ENCODE data around the gene MRPL36. TPM values are rescaled to one million over a fixed set of nuclear protein-coding genes. Genes with fewer than 3 reads are reported as not detected.
A peak's percentile ranks its signal among the peaks of the same experiment; 100 is the strongest.

The MRPL36 gene
- total and polyA plus RNA-seq, 4 donors: 14.5 to 62.8 (median 40.4) TPM

DNA sequence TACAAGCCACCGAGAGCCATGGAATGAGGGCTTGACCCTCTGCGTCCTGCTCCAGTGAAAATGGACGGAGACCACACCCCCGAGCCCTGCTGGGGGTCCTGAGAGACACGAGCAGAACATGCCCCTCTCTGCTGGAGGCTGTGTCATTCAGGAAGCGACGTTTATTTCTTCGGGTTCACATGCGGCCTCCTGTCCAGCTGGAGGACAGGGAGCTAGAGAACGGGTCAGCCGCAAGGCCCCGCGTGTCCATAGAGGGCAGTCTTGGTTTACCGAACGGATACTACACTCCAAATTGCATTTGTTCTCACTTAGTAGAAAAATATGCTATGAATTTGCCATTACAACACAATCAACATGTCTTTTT is 36.1 kb downstream of the MRPL36 start:
- H3K27me3 ChIP-seq (ENCODE audit: control insufficient read depth in 3 of 3, insufficient read depth in 3 of 3, low read length in 2 of 3): no peaks in the 10 kb centered on the region
- 27 to 34% methylated on average over 15 of the region's 15 CpGs for WGBS, 2 donors

DNA sequence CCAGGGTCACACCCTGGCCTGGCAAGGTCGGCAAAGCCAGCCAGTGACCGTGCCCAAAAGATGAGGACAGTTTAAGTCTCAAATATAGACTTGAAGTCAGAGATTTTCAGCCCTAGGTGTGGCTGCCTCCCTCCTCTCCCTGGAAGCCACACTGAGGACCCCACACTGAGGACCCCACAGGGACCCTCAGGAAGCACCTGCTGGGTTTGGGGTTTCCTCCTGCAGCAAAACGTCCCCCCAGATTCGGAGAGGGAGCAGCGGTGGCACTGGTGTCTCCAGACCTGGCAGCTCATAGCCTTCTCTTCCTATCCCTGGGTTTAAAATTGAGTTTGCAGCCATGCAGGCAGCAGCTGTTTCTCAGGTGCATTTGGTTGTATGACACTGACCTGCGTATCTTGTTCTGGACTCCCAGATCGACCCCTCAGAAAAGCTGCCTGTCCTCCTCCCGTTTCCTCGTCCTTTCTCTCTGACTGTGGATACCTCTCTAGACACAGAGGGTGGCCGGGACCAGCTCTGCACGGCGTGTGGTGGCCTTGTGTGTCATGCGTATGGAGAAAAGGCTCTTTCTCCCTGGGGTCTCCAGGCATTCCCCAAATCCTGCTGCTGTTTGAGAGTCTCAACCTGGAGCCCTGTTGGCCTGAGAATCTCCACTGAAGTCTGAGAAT is 36.6 kb downstream of the MRPL36 start:
- Histone ChIP-seq H3K36me3 (ENCODE audit: control insufficient read depth in 4 of 4, insufficient read depth in 4 of 4, low read length in 4 of 4) (no peaks in the 10 kb centered on the region), H3K4me1 (ENCODE audit: control insufficient read depth in 5 of 5, insufficient read depth in 5 of 5, low read length in 5 of 5) (peaks cover 0 to 8% (median 0%) of the 10 kb centered on the region in 5 donors), H3K4me3 (no peak overlapping the region), H3K9me3 (ENCODE audit: control insufficient read depth in 4 of 4, insufficient read depth in 3 of 4, low read length in 3 of 4) (peaks cover 0 to 8% (median 0%) of the 10 kb centered on the region in 4 donors), H3K27ac (ENCODE audit: low read depth in 1 of 2, low read length in 1 of 2) (no peak overlapping the region), H3K27me3 (ENCODE audit: control insufficient read depth in 3 of 3, insufficient read depth in 3 of 3, low read length in 2 of 3) (no peaks in the 10 kb centered on the region), H3K9ac (ENCODE audit: insufficient read depth in 1 of 2, low read length in 2 of 2) (no peak overlapping the region)
- TF ChIP-seq, protein P1, sequence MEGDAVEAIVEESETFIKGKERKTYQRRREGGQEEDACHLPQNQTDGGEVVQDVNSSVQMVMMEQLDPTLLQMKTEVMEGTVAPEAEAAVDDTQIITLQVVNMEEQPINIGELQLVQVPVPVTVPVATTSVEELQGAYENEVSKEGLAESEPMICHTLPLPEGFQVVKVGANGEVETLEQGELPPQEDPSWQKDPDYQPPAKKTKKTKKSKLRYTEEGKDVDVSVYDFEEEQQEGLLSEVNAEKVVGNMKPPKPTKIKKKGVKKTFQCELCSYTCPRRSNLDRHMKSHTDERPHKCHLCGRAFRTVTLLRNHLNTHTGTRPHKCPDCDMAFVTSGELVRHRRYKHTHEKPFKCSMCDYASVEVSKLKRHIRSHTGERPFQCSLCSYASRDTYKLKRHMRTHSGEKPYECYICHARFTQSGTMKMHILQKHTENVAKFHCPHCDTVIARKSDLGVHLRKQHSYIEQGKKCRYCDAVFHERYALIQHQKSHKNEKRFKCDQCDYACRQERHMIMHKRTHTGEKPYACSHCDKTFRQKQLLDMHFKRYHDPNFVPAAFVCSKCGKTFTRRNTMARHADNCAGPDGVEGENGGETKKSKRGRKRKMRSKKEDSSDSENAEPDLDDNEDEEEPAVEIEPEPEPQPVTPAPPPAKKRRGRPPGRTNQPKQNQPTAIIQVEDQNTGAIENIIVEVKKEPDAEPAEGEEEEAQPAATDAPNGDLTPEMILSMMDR (IDR thresholded peaks at IDR 0.05; ENCODE audit: control extremely low read depth, extremely low read depth): no peak
- WGBS, 2 donors: 76 to 79% methylated on average over 13 of the region's 13 CpGs
- no peak for ATAC-seq (ENCODE audit: insufficient read depth, low FRiP score)
- peak in 1 of 3 donors; percentile 4 for DNase-seq

More for the DNA sequence above, 36.1 kb downstream of the MRPL36 start:
- Histone ChIP-seq H3K27ac (ENCODE audit: low read depth in 1 of 2, low read length in 1 of 2) (no peak overlapping the region), H3K36me3 (ENCODE audit: control insufficient read depth in 4 of 4, insufficient read depth in 4 of 4, low read length in 4 of 4) (no peaks in the 10 kb centered on the region), H3K9me3 (ENCODE audit: control insufficient read depth in 4 of 4, insufficient read depth in 3 of 4, low read length in 3 of 4) (peaks cover 0 to 7% (median 0%) of the 10 kb centered on the region in 4 donors), H3K4me1 (ENCODE audit: control insufficient read depth in 5 of 5, insufficient read depth in 5 of 5, low read length in 5 of 5) (peaks cover 0 to 8% (median 0%) of the 10 kb centered on the region in 5 donors), H3K4me3 (no peak overlapping the region), H3K9ac (ENCODE audit: insufficient read depth in 1 of 2, low read length in 2 of 2) (no peak overlapping the region)
- DNase-seq: peak; percentile 67 to 80 (median 72)
- TF ChIP-seq, protein P1 (IDR thresholded peaks at IDR 0.05; ENCODE audit: control extremely low read depth, extremely low read depth): peak; percentile 22
- ATAC-seq (ENCODE audit: insufficient read depth, low FRiP score): no peak

DNA sequence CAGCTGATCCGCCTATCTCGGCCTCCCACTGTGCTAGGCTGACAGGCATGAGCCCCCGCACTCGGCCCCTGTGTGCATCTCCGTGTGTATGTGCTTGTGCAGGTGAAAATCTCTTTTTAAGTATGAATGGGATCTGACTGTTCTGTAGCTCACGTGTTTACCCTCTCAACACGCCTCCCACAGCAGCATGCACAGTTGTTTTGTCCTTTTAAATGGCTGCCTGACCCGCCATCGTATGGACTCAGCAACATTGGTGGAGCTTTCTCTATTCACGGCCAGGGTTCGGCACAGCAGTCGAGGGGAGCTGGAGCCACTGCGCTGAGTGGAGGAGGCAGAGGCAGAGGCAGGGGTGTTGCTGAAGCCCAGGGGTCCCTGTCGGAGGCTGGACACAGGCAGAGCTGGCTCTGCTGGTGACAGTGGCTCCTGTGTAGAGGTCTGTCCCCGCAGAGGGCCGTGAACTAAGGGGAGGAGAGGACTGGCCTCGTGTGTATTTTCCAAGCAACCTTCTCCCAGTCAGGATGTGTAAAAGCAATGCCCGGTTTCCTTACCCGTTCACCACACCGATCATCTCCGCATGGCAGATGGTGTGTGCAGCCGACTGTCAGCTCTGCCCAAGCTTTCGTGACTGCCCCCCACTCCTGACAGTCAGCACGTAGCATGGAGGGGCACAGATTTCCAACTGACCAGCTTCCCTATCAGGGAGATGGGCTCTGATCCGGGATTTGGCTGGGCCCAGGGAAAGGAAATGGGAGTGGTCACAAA is 37.3 kb downstream of the MRPL36 start:
- H3K36me3 ChIP-seq (ENCODE audit: control insufficient read depth in 4 of 4, insufficient read depth in 4 of 4, low read length in 4 of 4): no peaks in the 10 kb centered on the region
- H3K4me1 ChIP-seq (ENCODE audit: control insufficient read depth in 5 of 5, insufficient read depth in 5 of 5, low read length in 5 of 5): peaks cover 0 to 8% (median 0%) of the 10 kb centered on the region in 5 donors
- whole genome bisulfite sequencing, 2 donors: 82 to 83% methylated on average over 25 of the region's 25 CpGs
- ATAC-seq (ENCODE audit: insufficient read depth, low FRiP score) (no peak), DNase-seq (peak in 1 of 3 donors; percentile 5)
- no peak overlapping the region for H3K27ac ChIP-seq (ENCODE audit: low read depth in 1 of 2, low read length in 1 of 2)
- H3K9me3 ChIP-seq (ENCODE audit: control insufficient read depth in 4 of 4, insufficient read depth in 3 of 4, low read length in 3 of 4): peaks cover 0 to 8% (median 0%) of the 10 kb centered on the region in 4 donors
- no peak overlapping the region for H3K9ac ChIP-seq (ENCODE audit: insufficient read depth in 1 of 2, low read length in 2 of 2)
- no peaks in the 10 kb centered on the region for H3K27me3 ChIP-seq (ENCODE audit: control insufficient read depth in 3 of 3, insufficient read depth in 3 of 3, low read length in 2 of 3)
- no peak overlapping the region for H3K4me3 ChIP-seq
- TF ChIP-seq, protein P1 (IDR thresholded peaks at IDR 0.05; ENCODE audit: control extremely low read depth, extremely low read depth): no peak
